ENCODE measurements around the gene SRSF5.
"Not testable (repeated sequence)": the region's sequence is repeated elsewhere in the genome, so short reads cannot be mapped to it uniquely, and the experiment has no call there.

SRSF5 gene

DNA sequence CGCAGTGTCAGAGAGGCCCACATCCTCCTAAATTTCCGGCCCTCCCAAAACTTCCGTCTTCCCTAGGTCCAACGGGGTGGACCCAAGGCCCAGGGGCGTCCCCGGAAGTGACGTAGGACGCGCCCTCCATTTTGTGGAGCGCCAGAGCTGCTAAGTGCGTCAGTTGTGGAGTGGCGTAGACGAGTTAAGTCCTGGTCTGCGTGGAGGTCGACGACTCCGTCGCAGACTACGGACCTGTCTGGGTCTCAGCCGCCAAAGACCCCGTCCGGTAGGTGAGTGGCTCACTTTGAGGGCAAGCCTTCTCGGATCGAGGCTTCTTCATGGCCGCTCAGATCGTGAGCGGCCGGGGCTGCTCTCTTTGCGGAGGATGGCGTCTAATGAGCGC, at the start of gene SRSF5:
TSS of gene SRSF5 (plus strand) at position 159 of the 385 bp plus-strand sequence. CDS start 1,015 bp downstream, outside the sequence.
- peak; percentile 93 for DNase-seq (ENCODE audit: low spot score)

DNA sequence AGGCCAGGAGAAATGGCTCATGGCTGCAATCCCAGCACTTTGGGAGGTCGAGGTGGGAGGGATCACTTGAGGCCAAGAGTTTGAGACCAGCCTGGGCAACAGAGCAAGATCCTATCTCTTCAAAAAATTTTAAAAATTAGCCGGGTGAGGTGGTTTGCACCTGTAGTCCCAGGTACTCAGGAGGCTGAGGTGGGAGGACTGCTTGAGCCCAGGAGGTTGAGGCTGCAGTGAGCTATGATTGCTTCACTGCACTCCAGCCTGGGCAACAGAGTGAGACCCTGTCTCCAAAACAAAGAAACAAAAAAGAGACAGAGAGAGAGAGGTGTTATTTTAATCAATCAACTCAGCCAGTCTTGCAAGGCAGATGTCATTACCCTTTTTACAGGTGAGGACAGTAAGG, 48.3 kb upstream of the SRSF5 start:
- not testable (repeated sequence) for DNase-seq (ENCODE audit: low spot score)

GRCh38 chr14:69719501-69719951, 47.4 kb upstream of the SRSF5 start:
- DNase-seq (ENCODE audit: low spot score), result no peak

DNA sequence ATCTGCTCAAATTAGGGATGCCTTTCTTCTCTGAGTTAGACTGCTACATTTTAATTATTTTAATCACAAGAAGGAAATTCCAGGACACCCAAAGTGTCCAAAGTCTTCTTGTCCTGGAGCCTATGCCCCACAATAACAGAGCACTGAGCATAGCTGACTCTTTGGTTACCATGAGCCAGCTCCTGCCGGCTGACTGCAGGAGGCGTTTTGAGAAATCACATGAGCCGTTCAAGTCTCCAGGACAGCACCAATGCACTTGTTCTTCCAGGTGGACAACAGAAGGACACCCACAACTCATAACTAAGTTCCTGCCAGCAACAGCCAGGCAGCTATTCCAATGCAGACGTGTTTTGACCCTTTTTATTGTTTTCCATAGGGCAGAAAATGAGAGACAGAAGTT, 46.0 kb upstream of the SRSF5 start:
- DNase-seq (ENCODE audit: low spot score), result no peak

- peak; percentile 95 for DNase-seq (ENCODE audit: low spot score)
These were observed 40.0 kb upstream of the SRSF5 start for GRCh38 chr14:69726761-69727511.

DNA sequence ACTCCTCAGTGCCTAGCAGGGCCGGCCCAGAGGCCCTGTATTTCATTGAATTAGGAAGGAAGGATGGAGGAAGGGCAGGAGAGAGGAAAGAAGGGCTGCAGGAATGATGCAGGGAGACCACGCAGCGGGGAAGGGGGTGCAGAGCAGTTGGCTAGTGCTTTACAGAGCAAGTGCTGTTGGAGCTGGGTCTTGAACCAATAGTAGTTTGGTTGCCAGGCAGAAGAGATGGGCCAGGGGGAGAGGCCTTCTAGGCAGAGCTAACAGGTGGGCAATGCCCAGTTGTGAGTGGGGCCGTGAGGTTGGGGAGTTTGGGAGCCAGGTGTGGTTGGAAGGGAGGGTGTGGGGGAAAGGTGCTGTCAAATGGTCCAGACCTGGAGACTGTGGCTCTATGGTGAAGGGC, 39.1 kb upstream of the SRSF5 start:
- DNase-seq (ENCODE audit: low spot score), result no peak

DNA sequence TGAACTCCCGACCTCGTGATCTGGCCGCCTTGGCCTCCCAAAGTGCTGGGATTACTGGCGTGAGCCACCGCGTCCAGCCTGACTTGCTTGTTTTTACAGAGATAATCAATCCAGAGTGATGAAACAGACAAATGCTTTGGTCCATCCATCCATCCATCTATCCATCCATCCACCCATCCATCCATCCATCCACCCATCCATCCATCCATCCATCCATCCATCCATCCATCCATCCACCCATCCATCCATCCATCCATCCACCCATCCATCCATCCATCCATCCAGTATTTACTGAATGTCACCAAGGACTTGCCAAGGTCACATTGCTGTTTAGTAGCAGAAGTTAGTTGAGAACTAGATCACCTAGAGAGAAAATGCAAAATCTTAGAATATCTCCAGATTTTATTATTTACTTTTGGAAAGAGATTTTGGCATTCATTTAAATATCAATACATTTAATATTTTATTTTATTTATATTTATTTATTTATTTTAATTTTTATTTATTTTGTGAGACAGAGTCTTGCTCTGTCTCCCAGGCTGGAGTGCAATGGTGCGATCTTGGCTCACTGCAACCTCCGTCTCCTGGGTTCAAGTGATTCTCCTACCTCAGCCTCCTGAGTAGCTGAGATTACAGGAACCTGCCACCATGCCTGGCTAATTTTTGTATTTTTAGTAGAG, 34.9 kb upstream of the SRSF5 start:
- DNase-seq (ENCODE audit: low spot score), result not testable (repeated sequence)

DNA sequence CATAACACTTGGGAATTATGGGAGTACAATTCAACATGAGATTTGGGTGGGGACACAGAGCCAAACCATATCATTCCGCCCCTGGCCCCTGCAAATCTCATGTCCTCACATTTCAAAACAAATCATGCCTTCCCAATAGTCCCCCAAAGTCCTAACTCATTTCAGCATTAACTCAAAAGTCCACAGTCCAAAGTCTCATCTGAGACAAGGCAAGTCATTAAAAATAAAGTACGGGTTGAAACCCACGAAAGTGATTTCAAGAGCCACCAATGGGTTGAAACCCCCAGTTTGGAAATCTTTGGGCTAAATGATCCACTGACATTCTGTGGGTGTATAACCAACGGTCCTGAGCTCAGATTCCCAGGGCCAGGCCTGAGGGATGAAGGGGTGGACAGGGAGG, 30.5 kb upstream of the SRSF5 start:
- not testable (repeated sequence) for DNase-seq (ENCODE audit: low spot score)

GRCh38 chr14:69741055-69741454, 25.9 kb upstream of the SRSF5 start:
- no peak for DNase-seq (ENCODE audit: low spot score)

DNA sequence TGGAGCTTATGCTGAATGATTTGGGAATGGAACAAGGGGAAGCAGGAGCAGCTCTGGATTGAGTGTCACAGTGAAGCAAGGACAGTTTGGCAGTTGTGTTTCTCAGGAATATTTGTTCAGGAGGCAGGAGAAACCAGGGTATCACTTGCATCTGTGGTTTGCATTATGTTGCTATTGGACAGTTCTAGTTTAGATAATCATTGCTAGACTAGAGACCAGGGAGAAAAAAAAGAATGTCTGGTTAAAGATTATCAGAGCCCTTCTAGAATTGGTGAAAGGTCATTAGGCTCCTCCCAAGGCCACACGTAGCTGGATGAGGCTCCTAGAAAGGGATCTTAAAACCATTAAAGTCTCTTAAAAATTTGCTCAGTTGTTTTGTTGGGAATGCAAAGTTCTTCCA, 17.0 kb upstream of the SRSF5 start:
- no peak for DNase-seq (ENCODE audit: low spot score)

- DNase-seq (ENCODE audit: low spot score), result no peak
These were observed 16.4 kb upstream of the SRSF5 start for GRCh38 chr14:69750495-69750894.

GRCh38 chr14:69752773-69753172, 14.2 kb upstream of the SRSF5 start:
- no peak for DNase-seq (ENCODE audit: low spot score)

DNA sequence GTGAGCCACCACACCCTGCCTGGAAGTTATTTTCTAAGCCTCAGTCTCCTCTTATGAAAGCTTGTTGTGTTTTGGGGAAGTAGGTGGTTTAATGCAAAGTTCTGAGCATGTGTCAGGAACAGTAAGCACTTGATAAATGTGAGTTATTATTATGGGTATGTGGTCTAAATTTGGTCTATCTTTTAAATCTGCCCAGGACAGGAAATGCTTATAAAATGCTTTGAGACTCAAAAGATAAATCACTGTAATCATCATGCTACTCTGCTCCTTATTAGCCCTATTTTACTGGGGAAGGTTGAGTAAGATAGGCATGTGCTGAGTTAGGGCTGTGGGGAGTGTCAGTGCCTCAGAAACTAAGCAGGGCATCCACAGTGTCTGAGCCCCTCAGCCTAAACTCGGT, 13.1 kb upstream of the SRSF5 start:
- DNase-seq (ENCODE audit: low spot score), result no peak

DNA sequence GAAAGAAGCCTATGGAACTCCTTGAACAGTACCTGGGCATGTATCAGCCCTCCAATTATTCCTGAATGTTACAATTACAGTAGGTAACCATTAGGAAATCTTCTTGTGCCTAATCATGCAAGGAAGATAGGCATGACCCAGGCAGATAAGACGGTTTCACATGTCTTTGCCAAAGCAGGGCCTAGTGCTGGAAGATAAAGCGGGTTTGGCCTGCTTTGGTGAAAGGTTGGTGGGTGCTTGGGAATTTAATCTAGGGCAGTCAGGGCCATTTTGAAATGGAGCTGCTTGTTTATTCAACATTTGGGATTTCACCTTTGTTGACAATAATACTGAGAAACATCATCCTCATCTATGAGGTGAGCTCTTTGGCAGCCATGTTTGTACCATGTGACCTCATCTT, 12.5 kb upstream of the SRSF5 start:
- DNase-seq (ENCODE audit: low spot score), result no peak

DNA sequence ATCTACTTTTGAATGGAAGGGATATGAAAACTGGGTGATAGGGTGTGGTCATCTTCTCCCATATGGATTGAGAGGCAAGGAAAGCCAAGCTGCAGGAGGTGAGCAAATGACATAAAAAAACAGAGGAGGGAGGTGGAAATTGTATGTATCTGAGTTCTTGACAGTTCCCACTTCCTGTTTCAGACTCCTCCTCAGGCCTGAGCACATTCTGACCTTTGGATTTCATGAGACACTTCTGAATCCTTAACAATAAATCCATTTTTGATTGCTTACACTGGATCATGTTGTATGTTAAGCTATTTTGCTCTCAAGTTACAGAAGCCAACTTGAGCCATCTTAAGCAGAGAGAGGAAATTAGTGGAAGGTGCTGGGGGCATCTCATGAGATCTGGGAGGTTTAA, 11.6 kb upstream of the SRSF5 start:
- DNase-seq (ENCODE audit: low spot score), result no peak

DNA sequence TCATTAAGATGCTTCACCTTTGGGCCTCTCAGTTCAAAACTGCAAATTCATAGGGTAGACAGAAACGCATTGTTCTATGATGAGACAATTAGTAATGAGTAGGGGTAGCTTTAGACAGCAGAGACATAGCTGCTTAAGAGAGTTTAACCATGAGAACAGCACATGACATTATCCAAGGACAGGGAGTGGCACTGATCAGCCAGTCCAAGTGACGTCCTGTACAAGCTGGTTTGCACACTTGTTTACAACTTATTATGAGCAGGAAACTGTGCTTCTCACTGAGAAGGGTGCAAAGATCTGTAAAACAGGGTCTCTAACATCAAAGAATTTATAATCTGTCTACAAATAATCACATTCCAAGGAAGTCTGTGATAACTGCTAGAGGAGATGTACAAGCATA, 11.2 kb upstream of the SRSF5 start:
- no peak for DNase-seq (ENCODE audit: low spot score)

GRCh38 chr14:69756298-69756697, 10.6 kb upstream of the SRSF5 start:
- DNase-seq (ENCODE audit: low spot score), result no peak

DNA sequence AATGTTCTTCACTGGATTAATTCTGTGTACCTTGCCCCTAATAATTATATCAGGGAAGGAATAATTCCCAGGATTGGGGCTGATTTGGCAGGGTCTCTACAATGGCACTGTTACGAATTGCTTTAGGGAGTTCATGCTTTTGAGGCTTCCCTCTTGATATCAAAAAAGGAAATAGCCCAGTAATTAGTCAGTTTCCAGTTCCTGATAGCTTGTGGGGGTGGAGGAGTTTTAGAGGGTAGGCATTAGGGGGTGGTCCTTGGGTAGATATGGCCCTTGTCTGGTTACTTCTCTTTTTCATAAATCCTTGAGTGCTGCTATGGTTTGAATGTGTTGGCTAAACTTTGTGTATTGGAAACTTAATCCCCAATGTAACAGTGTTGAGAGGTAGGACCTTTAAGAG, 6.1 kb upstream of the SRSF5 start:
- no peak for DNase-seq (ENCODE audit: low spot score)

GRCh38 chr14:69763761-69764510, 3.0 kb upstream of the SRSF5 start:
- no peak for DNase-seq (ENCODE audit: low spot score)

- DNase-seq (ENCODE audit: low spot score), result peak; percentile 98
These were observed 542 bp downstream of the SRSF5 start for GRCh38 chr14:69767369-69767999.

GRCh38 chr14:69768873-69769272, 1.9 kb downstream of the SRSF5 start:
- no peak for DNase-seq (ENCODE audit: low spot score)

GRCh38 chr14:69769623-69770022, 2.7 kb downstream of the SRSF5 start:
- no peak for DNase-seq (ENCODE audit: low spot score)

All from D341Med (cell line).